GM12874 (cell line): ENCODE data around the gene IQCF5.

Source experiments
- CTCF ChIP-seq: IDR thresholded peaks from 2 replicates; pipeline ENCODE4 v1.5.1; 2011; ENCODE audit warnings: low read depth, mild to moderate bottlenecking, control low read depth, low read length, moderate library complexity; ENCODE audit not compliant: insufficient read depth

The IQCF5 gene

GRCh38 chr3:51875501-51875900 lies at the start of gene IQCF5:
TSS of gene IQCF5 (minus strand) at chr3:51875601. CDS start at chr3:51875531, 70 bp downstream.
- no peak for TF ChIP-seq CTCF

DNA sequence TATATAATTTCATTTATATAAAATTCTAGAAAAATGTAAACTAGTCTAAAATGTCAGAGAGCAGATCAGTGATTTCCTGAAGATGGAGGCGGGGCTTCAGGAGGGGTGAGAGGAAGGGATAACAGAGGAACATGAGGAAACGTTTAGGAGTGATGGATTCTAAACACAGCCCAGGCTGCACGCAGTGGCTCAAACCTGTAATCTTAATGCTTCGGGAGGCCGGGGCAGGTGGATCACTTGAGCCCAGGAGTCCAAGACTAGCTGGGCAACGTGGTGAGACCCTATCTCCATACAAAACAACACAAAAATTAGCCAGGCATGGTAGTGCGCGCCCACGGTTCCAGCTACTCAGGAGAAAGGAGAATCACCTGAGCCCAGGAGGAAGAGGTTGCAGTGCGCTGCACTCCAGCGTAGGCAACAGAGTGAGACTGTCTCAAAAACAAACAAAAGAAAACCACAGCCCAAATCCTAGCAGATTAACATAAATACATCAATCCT lies 45.7 kb upstream of the IQCF5 start:
- no peak for TF ChIP-seq CTCF

DNA sequence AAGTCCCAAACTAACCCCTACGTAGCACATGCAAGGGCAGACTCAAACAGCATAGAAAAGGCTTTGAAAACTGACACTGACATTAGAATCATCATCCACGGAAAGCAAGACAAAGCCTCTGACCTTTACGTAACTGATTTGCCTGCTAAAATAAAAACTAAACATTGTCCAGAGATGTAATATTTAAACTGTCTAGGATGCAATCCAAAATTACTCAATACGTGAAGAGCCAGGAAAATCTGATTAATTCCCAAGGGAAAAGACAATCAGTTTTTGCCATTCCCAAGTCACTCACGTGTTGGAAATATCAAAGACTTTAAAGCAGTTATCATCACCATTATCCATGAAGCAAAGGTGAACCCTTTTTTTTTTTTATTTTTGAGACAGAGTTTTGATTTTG lies 41.0 kb upstream of the IQCF5 start:
- TF ChIP-seq CTCF = no peak

DNA sequence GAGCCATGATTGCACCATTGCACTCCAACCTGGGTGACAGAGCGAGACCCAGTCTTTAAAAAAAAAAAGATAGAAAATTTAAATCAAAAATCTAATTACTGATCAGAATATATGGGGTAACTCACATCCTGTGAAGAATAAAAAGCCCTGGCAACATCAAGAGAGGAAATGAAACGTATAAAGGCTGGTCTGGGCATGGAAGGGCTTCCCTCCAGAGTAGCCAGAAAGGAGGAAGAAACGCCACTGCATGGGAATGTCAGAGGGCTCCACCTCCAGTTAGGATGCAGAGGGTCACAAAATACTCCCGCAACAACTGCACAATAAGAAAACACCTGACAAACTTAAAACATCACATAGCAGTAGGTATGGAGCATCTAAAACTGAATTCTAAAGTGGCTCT lies 32.6 kb upstream of the IQCF5 start:
- no peak for TF ChIP-seq CTCF

- no peak for TF ChIP-seq CTCF
Observed at GRCh38 chr3:51904034-51904823, 28.8 kb upstream of the IQCF5 start.

- no peak for TF ChIP-seq CTCF
Observed at GRCh38 chr3:51897391-51897790, 22.0 kb upstream of the IQCF5 start.

- no peak for TF ChIP-seq CTCF
Observed at GRCh38 chr3:51896607-51897305, 21.4 kb upstream of the IQCF5 start.
